ENCODE data around the gene NAPA.

The NAPA gene

DNA sequence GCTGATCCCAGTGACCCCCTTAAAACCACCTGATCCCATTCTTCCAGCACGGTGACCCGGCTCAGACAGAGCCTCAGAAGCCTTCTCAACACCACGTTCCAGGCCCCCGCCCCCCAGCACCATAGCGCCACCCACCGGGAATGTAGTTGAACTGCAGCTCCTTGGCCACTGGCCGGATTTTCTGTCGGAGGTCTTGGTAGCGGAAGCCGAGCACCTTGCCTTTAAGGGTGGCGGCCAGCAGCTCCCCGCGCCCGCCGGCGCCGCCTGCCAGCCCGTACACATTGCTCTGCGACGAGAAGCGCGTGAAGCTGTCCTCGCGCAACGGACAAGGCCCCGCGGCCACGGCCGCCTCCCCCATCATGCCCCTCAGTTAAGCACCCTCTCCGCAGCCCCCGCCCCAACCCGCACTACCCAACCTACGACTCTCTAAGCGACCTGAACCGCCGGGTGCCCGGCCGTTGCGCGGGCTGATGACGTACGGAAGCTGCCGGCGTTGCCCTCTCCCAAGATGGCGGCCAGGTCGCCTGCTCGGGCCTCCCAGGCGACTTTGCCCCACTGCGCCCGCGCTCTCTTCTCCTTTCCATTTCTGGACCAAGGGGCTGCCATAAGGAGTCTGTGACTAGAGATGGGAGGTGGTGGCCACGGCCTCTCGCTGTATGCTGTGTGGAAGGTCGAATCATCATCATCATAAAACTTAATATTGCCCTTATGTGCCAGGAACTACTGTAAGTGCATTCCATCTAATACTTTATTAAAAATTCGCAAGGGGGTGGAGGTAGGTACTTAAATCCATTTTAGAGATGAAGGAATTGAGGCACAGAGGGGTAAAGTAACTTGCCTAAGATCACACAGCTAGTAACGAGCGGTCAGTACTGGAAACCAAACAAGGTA is 30.8 kb downstream of the NAPA start, which contains the start of gene KPTN:
Gene KPTN, minus strand, starts transcription at position 420 of the 891 bp plus-strand sequence. Its CDS starts 59 bp downstream, at position 361.
- DNase-seq (ENCODE audit: low spot score): peak; percentile 97
- in situ Hi-C loops (cut with MboI; ENCODE audit: low sequenced_read_pairs, unreplicated experiment): no loop called here
- TF ChIP-seq, protein P1, sequence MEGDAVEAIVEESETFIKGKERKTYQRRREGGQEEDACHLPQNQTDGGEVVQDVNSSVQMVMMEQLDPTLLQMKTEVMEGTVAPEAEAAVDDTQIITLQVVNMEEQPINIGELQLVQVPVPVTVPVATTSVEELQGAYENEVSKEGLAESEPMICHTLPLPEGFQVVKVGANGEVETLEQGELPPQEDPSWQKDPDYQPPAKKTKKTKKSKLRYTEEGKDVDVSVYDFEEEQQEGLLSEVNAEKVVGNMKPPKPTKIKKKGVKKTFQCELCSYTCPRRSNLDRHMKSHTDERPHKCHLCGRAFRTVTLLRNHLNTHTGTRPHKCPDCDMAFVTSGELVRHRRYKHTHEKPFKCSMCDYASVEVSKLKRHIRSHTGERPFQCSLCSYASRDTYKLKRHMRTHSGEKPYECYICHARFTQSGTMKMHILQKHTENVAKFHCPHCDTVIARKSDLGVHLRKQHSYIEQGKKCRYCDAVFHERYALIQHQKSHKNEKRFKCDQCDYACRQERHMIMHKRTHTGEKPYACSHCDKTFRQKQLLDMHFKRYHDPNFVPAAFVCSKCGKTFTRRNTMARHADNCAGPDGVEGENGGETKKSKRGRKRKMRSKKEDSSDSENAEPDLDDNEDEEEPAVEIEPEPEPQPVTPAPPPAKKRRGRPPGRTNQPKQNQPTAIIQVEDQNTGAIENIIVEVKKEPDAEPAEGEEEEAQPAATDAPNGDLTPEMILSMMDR (IDR thresholded peaks at IDR 0.05; ENCODE audit: borderline replicate concordance, control extremely low read depth, extremely low read depth, insufficient read depth, missing control alignments): peak; percentile 95

DNA sequence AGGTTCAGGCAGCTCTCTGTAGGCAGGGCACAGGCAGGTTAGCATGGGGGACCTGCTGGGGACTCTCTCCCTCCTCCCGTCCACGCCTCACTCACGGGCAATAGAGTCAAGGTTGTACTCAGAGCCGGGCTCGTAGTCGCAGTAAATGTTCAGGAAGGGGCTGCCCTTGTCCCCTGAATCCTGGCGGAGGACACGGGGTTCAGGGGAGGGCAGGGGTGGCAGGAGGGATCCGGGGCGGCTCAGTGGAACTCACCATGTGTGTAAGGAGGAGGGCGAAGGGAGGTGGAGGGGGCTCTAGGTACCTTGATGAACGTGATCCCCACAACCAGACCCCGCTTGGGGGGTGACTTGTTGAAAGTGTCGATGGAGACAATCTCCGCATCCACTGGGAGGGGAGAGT is 31.7 kb downstream of the NAPA start:
- TF ChIP-seq, protein P1 (IDR thresholded peaks at IDR 0.05; ENCODE audit: borderline replicate concordance, control extremely low read depth, extremely low read depth, insufficient read depth, missing control alignments): no peak
- in situ Hi-C loops (cut with MboI; ENCODE audit: low sequenced_read_pairs, unreplicated experiment): no loop called here
- no peak for DNase-seq (ENCODE audit: low spot score)

DNA sequence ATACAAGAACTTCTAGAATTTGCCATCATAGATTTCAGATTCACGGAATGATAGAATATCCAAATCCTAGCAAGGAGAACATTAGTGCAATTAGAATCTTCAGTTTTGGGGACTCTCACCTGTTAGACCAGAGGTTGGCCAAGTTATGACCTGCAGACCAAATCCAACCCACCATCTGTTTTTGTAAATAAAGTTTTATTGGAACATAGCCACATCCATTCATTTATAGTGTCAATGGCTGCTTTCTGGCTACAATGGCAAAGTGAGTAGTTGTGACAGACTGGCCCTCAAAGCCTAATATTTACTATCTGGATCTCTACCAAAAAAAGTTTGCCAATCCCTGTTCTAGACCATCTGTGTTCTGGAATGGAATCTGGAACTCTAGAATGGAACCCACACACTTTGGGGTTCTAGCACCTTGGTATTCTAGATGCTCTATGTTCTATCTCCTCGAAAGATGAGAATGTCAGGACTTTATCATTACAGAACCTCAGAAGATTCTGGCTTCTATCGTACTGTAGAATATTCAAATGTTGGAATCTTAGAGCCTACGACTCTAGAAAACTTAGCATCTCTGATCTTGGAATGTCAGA is 33.3 kb downstream of the NAPA start:
- TF ChIP-seq, protein P1 (IDR thresholded peaks at IDR 0.05; ENCODE audit: borderline replicate concordance, control extremely low read depth, extremely low read depth, insufficient read depth, missing control alignments): no peak
- DNase-seq (ENCODE audit: low spot score): no peak

DNA sequence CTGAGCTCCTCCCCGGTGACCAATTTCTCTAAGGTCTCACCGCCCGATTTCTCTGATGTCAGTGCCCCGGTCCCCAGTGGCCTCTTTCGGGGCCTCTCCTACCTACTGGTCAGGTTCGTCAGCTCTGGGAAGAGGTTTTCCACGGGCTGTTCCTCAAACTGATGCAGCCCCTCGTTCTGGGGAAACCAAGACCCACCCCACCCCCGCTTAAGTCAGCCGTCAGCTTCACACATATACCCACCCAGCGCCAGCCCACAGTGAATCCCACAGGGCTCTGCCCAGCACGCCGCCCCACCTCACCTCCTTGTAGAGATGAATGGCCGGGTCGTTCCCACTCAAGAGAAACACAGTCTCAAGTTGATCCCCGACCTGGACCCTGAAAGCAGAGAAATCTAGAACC is 34.2 kb downstream of the NAPA start:
- in situ Hi-C loops (cut with MboI; ENCODE audit: low sequenced_read_pairs, unreplicated experiment): no loop called here
- TF ChIP-seq, protein P1 (IDR thresholded peaks at IDR 0.05; ENCODE audit: borderline replicate concordance, control extremely low read depth, extremely low read depth, insufficient read depth, missing control alignments): no peak

More for the DNA sequence above, 33.3 kb downstream of the NAPA start:
- in situ Hi-C loops (cut with MboI; ENCODE audit: low sequenced_read_pairs, unreplicated experiment): no loop called here

DNA sequence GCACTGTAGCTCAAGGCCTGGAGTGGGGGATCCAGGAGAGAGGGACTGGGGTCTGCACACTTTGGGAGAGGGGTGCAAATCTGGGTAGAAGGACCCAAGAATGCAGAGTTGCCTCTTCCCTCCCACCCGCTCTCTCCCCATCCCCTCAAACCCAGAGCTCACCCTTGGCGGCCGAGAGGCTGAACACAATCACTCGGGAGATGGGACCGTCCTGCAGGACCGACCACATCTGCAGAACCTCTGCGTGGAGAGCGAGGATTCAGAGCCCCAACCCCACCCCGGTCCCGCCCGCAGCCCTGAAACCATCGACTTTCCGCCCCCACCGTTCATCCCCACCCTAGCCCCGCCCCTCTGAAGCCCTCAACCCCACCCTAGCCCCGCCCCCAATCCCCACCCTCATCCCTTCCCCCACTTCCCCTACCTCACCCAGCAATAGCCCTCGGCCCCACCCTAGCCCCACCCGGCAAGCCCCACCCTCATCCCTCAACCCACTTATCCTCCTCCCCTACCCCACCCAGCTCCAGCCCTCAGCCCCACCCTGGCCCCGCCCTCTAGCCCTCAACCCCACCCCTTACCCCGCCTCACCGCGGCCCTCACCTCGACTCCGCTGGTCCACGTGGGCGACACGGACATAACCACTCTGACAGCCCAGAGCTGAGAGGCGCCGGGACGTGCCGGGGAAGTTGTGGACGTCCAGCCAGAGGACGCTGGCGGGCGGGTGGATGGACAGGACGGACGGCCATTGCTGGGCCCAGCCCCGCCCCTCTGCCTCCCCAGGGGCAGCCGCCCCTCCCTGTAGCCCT is 35.0 kb downstream of the NAPA start:
- DNase-seq (ENCODE audit: low spot score): no peak
- TF ChIP-seq, protein P1 (IDR thresholded peaks at IDR 0.05; ENCODE audit: borderline replicate concordance, control extremely low read depth, extremely low read depth, insufficient read depth, missing control alignments): no peak
- in situ Hi-C loops (cut with MboI; ENCODE audit: low sequenced_read_pairs, unreplicated experiment): no loop called here

More for the DNA sequence above, 34.2 kb downstream of the NAPA start:
- DNase-seq (ENCODE audit: low spot score): no peak

DNA sequence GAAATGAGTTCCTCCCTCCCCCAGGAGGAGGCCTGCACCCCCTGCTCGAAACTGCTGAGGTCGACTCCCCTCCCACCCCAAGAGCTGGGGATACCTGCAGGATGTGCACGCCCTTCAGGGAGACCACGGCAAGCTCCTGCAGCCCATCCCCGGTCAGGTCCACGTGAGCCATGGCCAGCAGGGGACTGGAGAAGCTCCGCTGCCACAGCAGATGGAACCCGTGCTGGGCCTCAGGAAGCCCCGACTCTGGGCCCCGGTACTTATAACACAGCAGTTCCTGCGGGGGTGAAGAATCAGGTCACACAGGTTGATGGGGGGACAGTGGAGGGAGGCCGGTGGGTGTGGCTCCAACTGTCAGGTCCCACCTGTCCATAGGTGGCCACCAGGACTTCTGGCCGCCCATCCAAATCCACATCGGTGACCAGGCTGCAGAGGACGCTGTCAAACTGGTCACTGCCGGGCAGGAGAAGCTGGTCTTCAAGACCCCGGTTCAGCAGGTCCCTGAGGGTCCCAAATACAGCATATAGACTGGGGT is 38.4 kb downstream of the NAPA start:
- in situ Hi-C loops (cut with MboI; ENCODE audit: low sequenced_read_pairs, unreplicated experiment): no loop called here

More for the DNA sequence above, 38.4 kb downstream of the NAPA start:
- DNase-seq (ENCODE audit: low spot score): no peak
- TF ChIP-seq, protein P1 (IDR thresholded peaks at IDR 0.05; ENCODE audit: borderline replicate concordance, control extremely low read depth, extremely low read depth, insufficient read depth, missing control alignments): no peak
